Measurements from ENCODE around the gene NUAK1.

DNA sequence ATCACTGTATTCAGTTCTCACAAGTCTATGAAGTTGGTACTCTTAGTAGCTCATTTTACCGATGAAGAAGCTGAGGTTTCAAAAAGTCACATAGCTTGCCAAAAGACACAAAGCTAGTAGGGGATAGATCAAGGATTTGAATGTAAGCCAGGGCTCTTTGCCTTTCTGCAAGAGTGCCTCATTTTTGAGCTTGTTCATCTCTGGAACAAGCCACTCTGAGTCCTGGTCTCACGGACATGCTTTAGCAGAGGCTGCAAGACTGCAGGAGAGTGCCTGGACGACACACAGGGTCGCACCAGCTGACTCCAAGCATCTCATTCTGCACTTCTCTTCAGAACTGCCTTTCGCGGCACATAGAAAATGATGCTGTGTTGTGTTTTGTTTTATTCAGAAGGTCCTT is 3.7 kb downstream of the NUAK1 start:
- TF ChIP-seq, protein P1, sequence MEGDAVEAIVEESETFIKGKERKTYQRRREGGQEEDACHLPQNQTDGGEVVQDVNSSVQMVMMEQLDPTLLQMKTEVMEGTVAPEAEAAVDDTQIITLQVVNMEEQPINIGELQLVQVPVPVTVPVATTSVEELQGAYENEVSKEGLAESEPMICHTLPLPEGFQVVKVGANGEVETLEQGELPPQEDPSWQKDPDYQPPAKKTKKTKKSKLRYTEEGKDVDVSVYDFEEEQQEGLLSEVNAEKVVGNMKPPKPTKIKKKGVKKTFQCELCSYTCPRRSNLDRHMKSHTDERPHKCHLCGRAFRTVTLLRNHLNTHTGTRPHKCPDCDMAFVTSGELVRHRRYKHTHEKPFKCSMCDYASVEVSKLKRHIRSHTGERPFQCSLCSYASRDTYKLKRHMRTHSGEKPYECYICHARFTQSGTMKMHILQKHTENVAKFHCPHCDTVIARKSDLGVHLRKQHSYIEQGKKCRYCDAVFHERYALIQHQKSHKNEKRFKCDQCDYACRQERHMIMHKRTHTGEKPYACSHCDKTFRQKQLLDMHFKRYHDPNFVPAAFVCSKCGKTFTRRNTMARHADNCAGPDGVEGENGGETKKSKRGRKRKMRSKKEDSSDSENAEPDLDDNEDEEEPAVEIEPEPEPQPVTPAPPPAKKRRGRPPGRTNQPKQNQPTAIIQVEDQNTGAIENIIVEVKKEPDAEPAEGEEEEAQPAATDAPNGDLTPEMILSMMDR (IDR thresholded peaks at IDR 0.05): no peak
- TF ChIP-seq POLR2A (IDR thresholded peaks at IDR 0.05): no peak

Data from esophagus squamous epithelium (tissue), 4 donors.